HG02763 (cell line): Measurements from ENCODE around the gene POFUT2.

Source experiments
- ATAC-seq: cut with Tn5 transposase; IDR thresholded peaks from one replicate; pipeline ENCODE4 v1.9.1; 2021; ENCODE audit warnings: mild to moderate bottlenecking, moderate library complexity; ENCODE audit not compliant: unreplicated experiment

POFUT2 gene

DNA sequence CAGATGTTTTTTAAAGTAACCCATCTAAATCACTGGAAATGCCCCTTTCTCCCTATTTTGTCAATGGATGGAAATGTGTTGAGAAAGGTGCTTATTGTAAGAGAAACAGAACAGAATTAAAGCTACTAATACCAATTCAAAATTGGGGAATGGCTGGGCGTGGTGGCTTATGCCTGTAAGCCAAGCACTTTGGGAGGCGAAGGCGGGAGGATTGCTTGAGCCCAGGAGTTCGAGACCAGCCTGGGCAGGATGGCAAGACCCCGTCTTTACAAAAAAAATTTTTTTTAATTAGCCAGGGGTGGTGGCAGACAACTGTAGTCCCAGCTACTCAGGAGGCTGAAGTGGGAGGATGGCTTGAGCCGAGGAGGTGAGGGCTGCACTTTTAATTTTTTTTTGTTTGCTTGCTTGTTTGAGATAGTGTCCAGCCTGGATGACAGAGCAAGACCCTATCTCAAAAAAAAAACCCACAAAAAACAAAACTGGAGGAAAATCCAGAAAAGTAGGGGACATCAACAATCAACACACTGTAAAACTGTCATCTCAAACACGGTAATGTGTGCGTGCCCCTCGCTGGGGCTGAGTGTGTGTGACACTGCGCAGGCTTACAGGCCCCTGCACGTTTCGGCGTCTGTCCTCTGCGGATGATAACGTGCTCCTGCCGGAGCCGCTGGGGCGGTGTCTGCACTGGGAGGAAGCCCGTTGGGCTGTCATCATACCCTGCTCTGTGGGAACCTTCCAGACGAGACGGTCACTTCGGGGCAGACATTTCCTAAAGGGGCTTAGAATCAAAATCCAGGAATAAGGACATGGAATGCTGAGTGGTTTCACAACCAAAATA, 11.6 kb upstream of the POFUT2 start:
- no peak for ATAC-seq

DNA sequence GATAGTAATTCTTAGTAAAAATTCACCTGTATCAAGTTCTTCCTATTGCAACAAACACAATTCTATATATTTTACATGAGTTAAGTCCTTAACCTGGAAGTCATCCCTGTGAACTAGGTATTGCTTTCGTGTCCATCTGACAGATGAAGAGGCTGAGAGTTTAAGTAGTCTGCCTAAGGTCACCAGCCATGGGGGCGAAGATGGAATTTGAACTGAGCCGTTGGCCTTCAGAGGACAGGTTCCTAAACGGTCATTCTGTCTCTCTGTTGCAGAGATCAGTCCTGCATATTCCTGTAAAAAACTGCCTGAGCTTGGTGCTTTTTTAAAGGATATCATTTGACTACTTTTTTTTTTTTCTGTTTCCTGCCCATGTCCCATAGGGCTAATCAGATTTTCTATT, 10.2 kb upstream of the POFUT2 start:
- no peak for ATAC-seq

GRCh38 chr21:45297329-45297728, 9.6 kb upstream of the POFUT2 start:
- no peak for ATAC-seq

DNA sequence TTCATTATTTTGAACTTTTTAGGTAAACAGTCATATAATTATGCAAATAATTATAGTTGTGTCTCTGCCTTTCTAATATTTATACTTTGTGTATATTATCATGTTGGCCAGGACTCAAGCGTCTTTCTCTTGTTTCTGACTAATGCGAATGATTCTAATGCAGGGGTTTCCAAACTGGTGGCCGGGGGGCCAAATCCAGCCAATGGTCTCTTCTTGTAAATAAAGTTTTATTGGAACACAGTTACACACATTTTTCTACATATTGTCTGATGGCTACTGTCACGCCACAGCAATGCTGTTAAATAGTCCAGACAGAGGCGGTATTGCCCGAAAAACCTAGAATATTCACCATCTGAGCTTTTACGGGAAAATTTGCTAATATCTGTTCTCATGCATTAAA, 8.9 kb upstream of the POFUT2 start:
- ATAC-seq: no peak

DNA sequence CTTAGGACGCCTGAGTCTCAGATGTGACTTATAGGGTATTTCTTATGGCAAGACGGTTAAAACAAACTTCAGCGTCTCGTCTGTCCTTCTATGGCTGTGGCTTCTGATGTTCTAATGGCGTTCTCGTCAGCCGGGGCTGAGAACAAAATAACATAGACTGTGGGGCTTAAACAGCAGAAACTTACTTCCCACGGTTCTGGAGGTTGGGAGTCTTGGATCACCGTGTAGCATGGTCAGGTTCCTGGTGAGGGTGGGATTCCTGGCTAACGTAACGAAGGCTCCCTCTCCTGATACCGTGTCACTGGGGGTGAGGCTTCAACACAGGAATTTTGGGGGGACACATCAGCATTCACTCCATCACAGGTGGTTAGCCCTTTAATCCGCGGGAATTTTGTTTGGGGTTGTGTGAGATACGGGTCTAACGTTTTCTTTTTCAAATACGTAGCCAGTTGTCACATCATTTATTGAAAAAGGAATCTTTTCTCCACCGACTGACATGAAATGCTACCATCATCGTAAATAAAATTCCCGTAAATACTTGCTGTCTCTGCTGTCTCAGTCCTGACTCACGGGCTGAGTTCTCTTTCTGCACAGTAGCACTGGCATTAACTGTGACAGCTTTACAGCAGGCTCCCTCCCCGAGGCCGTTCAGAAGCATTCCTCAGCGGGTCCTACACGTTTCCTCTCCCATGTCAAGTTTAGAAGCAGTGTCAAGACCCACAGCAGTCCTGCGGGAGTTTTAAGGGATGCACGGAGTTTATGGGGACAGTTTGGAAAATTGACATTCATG, 8.1 kb upstream of the POFUT2 start:
- no peak for ATAC-seq

DNA sequence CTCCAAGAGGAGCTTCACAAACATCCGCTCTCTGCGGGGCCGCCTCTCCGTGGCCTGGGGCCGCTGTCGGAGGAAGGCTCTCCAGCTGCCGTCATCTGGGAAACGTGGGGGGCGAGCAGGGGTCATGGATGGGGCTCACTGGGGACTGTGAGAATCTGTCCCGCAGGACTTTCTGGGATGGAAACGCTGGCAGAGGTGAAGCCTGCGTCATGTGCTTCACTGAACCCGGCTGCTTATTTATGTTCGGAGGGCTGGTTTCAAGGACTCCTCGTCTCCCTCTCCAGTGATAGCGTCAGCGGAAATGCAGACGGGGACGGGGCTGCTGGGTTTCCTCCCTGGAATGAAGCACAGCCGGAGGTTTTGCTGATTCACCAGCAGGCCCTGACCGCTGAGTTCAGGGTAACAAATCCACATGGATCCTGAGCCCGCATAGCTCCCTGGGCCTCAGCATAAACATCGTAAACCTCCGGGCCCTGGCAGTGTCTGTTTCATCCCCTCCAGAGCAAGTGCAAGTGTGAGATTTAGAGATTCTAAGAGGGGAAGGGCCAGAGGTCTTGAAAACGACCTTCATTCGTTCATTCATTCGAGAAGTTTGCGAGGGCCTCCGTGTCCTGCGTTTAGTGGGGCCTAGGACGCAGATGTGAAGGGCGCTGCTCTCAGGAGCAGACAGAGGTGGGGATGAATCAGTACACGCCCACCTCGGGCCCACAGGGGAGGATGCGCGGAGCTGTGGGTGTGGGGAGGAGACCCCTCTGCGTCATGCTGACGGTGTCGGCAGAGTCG, 7.0 kb upstream of the POFUT2 start:
- no peak for ATAC-seq

- no peak for ATAC-seq
Measured at GRCh38 chr21:45293726-45294401, 6.2 kb upstream of the POFUT2 start.

DNA sequence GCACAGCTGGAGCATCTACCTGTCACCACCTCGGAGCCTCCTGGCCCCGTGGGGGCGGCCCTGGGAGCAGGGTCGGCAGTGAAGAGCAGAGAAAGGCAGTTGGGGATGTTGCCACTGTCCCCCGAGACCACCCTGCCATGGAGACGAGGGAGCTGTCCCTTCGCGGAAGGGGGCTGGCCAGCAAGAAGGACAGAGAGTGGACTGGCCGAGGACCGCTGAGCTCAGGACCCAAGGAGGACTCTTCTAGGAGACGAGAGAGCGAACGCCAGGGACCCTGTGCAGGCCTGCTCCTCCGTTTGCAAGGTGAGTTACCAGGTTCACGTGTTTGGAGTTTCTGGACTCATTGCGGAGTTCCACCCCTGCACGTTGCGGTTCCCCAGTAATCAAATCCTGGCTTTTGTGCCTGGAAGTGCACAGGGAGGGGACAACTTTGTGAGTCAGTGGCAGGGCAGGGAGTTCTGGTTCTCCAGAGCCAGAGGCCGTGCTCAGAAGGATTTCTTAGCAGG, 5.6 kb upstream of the POFUT2 start:
- ATAC-seq: no peak

GRCh38 chr21:45292399-45293219, 4.9 kb upstream of the POFUT2 start:
- no peak for ATAC-seq

GRCh38 chr21:45291613-45292398, 4.1 kb upstream of the POFUT2 start:
- no peak for ATAC-seq

GRCh38 chr21:45290948-45291612, 3.4 kb upstream of the POFUT2 start:
- no peak for ATAC-seq

DNA sequence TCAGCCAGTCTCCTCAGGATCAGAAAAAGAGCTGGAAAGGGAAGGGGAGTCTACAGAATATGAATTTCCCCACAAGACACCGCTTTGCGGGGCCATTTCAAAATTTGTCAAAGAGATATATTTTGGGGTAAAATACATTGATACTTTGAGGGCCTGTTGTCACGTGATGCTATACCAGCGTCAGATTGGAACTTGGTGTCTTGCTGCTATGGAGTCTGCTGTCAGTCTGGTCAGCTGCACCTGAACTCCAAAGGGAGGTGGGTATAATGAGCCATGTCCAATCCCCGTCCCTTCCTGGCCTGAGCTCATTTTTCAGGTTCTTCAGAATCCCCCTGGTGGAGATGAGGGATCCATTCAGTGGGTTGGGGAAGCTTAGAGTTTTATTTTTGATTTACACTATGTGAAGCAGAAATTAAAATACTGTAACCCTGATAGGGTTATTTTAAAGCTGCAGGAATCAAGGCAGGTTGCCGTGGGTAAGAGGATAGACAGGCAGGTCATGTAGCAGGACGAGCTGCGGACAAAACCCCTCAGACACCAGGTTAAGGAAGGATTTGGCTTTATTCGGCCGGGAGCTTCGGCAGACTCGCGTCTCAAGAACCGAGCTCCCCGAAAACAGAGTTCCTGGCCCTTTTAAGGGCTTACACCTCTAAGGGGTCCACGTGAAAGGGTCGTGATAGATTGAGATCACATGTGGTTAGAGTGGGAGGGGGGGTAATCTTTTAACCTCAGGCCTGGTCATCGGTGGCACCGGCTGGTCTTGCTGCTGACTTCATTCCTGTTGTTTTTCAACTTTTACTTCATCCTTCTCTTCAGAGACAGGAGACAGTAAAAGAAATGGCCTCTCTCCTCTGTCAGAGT, 2.2 kb upstream of the POFUT2 start:
- no peak for ATAC-seq

- ATAC-seq: no peak
Measured at GRCh38 chr21:45289134-45289533, 1.4 kb upstream of the POFUT2 start.

DNA sequence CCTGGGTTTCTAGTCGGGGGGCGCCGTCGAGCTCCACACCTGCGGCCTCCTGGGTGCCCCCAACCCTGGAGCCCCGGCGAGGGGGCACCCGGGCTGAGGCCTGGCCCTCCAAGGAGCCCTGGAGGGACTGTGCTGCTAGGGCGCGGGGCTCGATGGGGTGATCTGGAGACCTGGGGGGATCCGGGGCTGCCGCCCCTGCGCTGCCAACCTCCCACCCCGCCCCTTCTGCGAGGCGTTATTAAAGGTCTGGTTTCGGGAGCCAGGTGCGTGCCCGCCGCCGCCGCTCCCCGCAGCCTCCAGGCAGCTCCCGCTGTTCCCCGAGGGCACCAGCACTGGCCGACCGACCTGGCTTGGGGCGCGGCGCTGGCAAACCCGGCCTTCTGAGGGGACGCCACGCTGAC, 746 bp upstream of the POFUT2 start:
- peak; percentile 4 for ATAC-seq

DNA sequence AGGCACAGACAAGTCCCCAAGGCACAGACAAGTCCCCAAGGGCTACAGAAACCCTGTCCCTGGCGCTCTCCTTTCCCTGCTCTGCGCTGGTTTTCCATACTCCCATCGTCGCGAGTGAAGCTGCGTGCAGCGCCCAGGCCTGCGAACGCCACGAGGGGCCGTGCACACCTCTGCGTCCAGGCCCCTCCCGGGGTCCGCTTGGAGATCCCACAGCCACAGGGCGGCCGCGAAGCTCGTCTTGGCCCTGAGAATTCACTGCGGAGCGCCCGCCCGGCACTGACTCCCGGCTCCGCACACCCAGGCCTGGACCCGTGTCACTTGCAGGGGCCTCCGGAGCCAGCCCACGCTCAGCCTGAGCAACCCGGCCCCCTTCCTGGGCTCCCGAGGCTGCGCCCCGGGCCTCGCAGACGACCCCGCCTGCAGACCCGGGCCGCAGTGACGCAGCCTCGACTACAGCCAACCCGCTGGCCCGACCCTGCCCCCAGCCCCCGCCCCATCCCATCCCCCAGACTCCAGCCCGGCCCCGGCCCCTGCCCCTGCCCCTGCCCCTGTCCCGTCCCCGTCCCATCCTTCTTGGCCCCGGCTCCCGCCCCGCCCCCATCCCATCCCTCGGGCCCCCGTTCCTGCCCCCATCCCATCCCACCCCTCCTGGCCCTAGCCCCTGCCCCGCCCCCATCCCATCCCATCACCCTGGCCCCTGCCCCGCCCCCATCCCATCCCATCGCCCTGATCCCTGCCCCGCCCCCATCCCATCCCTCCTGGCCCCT, 841 bp downstream of the POFUT2 start:
- ATAC-seq: no peak

DNA sequence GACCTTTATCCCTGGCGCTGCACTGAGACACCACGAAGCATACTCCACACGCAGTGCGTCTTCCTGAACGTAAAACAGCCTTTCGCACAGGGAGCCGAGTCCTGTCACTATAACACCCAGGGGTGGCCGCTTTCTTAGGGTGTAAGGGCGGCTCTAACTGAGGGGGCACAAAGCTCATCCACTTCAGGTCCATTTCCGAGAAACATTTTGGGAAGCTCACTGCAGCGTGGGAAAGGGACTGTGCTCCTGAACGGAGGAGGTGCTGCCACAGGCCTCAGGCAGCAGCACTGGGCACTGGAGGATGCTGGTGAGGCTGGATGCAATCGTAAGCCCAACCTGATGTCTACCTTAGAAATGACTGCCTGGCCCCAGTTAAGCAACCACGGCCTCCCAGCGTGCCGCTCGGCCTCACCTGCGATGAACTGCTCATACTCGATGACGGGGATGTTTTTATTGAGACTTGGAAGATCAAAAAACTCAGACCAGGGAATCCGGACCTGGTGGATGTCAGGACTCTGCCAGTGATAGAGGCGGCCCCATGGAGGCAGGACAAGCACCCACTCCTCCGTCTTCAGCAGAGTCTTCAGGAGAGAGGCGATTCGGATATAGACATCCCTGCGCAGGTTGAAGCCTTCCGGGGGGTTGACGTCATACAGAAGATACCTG, 2.3 kb downstream of the POFUT2 start:
- ATAC-seq: no peak

GRCh38 chr21:45284456-45284741, 3.3 kb downstream of the POFUT2 start:
- ATAC-seq: no peak
